HG03558 (cell line): ENCODE results near the gene USP2.

Source experiments
- ATAC-seq: cut with Tn5 transposase; IDR thresholded peaks from one replicate; pipeline ENCODE4 v1.9.1; 2021; ENCODE audit warnings: moderate number of reproducible peaks; ENCODE audit not compliant: unreplicated experiment; ENCODE audit errors: extremely low read depth

Gene USP2

GRCh38 chr11:119381181-119381988 lies at the start of gene USP2:
Gene USP2 (minus strand): TSS chr11:119381690. CDS start chr11:119373480, 8,210 bp downstream.
- ATAC-seq = peak; percentile 87

GRCh38 chr11:119427279-119427678 lies 45.8 kb upstream of the USP2 start:
- ATAC-seq = no peak

DNA sequence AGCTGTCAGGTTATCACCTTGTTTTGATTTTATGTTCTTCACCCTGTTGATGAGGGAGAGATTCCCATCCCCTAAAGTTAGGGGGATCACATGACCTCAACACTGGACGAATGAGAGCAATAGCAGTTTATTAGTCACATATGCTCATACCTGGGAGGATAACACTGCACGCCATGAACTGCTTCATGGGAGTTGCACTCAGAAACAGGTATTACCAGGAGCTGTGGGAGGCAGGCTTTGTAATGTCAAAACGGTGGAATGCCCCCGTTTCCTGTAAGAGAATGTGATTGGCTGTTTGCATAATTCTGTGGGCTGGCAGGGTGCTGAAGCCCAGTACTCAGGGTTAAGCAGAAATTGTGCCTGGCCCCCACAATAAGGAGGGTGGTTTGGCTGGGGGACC lies 44.7 kb upstream of the USP2 start:
- no peak for ATAC-seq

- ATAC-seq = no peak
Measured at GRCh38 chr11:119424775-119425174, 43.3 kb upstream of the USP2 start.

DNA sequence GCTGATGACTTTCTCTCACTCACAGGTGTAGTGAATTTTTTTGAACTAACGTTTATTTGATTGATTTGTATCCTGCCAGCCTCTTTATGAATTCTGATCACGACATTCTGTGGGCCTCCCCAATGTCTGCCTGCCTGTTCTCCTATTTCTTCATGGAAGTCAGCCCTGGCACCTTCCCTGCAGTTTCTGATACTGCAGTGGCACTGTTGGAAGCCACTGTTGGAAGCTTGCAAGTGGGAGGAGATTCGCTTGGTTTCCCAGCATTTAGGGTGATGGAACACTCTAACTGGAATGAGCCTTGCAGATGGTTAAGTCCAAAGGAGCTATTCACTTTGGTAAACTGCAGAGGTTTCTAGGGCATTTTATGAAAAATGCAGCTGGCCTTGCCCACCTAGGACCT lies 42.8 kb upstream of the USP2 start:
- ATAC-seq = no peak

DNA sequence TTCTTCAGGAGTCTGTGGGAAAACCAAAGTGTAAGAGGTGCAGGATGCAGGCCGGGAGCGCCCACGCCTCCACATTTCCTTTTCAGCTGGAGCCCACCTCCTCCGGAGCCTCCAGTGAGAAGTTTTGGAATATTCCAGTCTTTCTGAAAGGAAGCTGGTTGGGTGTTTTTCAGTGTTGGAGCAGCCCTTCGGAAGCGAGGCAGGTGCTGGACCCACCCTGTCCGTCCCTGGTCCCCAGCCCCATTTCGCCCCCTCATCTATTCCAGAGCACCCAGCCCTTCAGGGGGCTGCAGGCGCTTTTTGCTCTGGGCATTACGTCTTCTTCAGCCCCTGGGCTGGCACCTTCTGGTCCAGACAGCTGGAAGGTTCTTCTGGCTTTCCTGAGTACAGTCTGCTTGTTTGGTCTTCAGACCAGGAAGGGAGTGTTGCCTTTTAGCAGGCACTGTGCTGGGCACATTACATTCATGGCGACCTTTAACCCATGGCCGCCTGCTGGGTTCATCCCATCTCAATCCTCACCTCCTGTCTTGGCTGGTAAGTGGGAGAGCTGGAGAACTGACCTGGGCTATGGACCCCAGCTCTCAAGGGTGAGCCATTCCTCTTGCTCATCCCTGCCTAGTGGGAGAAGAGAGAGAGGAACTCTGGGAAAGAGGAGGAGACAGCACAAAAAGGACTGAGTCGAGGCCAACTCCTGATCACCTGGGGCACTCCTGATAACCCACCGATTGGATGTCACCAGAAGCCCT lies 42.2 kb upstream of the USP2 start:
- ATAC-seq = no peak

- ATAC-seq = no peak
Measured at GRCh38 chr11:119422809-119423508, 41.5 kb upstream of the USP2 start, which contains the start of gene THY1. Gene THY1 (minus strand): TSS chr11:119423172. CDS start chr11:119420905, 2,267 bp downstream.

DNA sequence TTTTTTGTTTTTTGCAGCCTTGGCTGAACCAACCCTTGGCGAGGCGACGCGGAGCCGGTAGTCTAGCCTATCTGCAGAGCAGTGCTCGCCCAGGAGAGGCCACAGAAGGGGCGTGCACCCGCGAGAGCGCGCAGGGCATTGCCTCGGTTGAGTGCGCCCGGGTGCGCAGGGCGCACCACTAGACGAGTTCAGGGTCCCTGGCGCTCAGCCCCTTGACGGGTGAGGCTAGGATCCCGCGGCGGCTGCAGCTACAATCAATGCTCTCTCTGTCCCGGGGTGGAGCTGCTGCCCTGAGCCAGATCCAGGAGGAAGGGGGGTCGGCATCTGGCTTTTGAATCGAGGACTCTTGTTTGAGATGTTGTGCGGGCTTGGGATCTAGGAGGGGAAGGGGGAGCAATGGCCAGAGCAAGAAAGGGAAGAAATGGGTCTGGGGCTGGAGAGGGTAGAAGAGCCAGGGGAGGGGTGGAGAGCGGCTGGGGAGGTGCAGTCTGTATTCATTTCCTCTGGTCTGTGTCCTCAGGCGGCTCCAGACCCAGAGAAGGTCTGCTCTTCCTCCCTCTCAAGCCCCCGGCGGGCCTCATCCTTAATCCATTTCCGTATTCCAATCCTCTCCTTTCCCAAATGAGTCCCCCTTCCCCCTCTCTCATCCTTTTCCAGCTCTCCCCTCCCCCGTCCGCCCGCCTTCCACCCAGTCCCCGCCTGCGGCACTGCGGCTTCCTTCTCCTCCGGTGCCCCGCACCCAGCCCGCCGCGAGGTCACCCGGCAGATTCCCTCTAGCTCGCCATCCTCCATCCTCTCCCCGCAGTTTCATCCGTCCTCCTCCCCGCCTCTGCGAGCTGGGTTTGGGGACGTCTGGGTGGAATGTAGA lies 40.7 kb upstream of the USP2 start:
- ATAC-seq = no peak

GRCh38 chr11:119421351-119421750 lies 39.9 kb upstream of the USP2 start:
- ATAC-seq = no peak

DNA sequence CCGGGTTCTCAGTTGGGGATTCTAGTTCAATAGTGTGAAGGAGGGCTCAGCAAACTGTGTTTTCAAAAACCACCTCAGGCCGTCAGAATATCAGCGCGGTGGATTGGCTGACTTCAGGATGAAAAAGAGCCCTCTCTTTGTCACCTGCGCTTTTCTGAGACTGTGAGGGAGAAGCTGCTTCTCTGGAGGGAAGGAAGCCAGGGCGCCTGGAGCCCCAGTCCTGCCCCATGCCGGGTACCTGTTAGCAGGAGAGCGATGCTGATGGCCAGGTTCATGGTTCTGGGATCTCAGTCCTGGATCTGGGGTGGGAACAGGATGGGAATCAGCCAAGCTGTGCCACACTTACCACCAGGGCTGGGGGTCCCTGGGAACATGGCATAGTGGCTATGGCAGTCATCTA lies 39.1 kb upstream of the USP2 start:
- no peak for ATAC-seq

DNA sequence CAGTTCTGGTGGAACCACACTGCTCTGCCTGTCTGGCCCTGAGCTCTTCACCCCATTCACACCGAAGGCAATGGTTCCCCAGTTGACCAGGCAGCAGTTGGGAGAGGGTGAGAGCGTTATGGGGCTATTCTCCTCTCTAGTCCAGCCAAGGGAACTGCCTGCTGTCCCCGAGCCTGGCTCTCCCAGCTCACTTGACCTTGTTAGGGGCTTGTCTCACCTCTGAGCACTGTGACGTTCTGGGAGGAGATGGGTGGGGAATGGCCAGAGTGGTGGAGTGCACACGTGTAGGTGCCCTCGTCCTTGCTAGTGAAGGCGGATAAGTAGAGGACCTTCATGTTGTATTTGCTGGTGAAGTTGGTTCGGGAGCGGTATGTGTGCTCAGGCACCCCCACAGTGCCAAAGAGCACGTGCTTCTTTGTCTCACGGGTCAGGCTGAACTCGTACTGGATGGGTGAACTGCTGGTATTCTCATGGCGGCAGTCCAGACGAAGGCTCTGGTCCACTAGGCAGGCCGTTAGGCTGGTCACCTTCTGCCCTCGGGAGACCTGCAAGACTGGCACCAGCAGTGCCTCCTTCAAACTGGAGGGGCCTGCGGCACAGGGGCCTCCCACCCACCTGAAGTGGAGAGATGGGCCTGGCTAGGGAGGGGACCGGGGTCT lies 38.5 kb upstream of the USP2 start:
- ATAC-seq = no peak

- ATAC-seq = no peak
Measured at GRCh38 chr11:119419246-119419645, 37.8 kb upstream of the USP2 start.

DNA sequence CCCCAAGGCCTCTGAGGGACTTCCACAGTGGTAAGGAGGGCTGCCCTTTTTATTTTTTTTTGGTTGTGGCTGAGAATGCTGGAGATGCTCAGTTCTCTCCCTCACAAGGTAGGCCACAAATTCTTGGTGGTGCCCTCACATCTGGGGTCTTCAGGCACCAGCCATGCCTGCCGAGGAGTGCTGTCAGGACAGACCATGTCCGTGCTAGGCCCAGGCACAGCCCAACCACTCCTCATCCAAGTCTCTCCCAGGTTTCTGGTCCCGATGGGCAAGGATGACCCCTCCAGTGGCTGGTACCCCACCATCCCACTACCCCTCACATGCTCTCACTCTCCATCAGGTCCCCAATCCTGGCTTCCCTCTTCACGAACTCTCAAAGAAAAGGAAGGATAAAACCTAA lies 37.3 kb upstream of the USP2 start:
- ATAC-seq = no peak

- ATAC-seq = no peak
Measured at GRCh38 chr11:119417726-119418540, 36.4 kb upstream of the USP2 start.

DNA sequence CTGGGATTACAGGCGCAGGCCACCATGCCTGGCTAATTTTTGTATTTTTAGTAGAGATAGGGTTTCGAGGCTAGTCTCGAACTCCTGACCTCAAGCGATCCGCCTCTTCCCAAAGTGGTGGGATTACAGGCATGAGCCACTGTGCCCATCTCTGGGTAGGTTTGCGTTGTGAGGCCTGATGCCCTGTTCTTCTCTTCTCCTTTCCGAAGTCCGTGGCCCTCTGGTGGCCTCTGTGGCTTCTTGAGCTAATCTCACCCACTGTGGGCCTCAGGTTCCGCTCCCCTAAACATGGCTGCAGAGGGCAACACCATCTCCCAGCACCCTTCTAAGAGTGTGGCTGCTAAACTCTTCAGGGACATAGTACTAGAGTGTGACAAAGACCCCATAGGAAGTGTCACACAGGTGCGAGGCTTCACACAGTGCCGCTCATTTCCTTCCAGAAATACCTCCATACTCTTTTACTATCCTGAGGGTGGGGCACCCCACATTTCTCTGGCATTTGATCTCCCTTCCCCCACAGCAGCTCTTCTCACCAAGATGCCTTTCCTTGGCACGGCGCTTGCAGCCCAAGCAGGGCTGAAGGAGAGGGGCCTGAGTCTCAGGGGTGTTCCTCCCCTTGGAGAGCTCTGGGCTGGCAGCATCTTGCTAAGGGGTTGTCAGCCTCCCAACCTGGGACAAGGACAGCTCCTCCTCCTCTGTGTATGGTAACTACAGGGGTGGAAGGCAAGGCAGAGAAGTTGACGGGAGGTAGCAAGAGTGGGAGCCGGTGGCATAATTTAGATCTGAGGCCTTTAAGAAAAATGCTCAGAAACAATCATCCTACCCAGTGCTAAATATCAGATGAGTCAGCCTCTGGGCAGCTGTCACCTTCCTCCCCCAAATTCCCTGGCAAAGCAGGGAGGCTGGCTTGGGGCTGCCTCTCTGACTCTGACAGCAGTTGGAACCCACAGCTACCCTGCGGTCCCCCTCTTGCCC lies 35.4 kb upstream of the USP2 start:
- no peak for ATAC-seq

DNA sequence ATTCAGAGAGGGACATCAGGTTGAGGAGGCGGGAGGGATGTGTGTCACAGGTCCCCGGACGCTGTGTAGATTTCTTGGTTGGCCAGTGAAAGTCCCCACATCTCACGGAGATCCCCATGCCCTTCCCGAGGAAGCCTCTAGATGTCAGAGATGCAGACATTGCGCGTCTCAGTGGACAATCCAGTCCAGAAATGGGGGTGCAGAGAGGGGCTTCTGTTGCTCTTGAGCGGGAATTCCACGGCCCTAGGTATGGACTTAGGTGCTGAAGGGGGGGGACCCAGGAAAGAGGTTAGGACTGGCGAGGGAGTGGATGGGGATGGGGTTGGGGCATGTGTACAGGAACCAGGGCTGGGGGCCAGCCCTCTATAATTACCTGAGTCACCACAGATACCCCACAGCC lies 34.5 kb upstream of the USP2 start:
- ATAC-seq = no peak

DNA sequence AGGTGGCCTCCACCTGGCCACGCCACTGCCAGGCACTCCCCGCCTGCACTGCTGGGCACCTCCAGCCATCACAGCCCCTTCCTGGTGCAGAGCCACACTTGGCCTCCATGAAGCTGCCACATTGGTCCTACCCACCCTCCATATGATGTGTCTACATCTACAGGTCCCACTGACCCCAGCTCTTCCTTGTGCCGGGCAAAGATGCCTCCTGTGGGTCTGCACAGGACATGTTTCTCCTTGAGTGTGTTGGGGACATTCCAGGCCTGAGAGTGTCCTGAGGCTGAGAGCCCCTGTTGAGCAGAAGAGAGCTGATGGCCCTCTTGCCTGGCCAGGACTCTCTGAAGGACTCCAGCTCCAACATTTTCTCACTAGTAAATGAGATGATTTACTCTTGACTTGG lies 34.0 kb upstream of the USP2 start:
- ATAC-seq = no peak

- no peak for ATAC-seq
Measured at GRCh38 chr11:119414734-119415133, 33.2 kb upstream of the USP2 start.
